SK-N-SH treated with all-trans-retinoic acid at 6 μM for 48 hours (cell line): Measurements from ENCODE around the gene TPCN1.

Source experiments
- ATAC-seq: fragments of 200-7000 bp; cut with Tn5 transposase; 3 replicates; pipeline ENCODE4 v1.9.1; 2020; ENCODE audit warnings: mild to moderate bottlenecking, moderate library complexity
- ARNTL ChIP-seq: fragments of 450-650 bp; formaldehyde crosslinking; IDR thresholded peaks from 2 replicates; pipeline ENCODE4 v1.5.0; 2020; ENCODE audit warnings: low read depth, mild to moderate bottlenecking, moderate library complexity, borderline replicate concordance
- BACH2 ChIP-seq: fragments of 250-450 bp; sonication (Bioruptor Pico); IDR thresholded peaks from 2 replicates; pipeline ENCODE4 v1.9.0; 2021; ENCODE audit warnings: mild to moderate bottlenecking, borderline replicate concordance
- CSDC2 ChIP-seq: fragments of 250-450 bp; sonication (Bioruptor Pico); IDR thresholded peaks from 2 replicates; pipeline ENCODE4 v1.5.0; 2020; ENCODE audit warnings: mild to moderate bottlenecking, moderate library complexity
- ESRRG ChIP-seq: fragments of 250-450 bp; sonication (Bioruptor Pico); IDR thresholded peaks from 2 replicates; pipeline ENCODE4 v1.6.1; 2021; ENCODE audit warnings: mild to moderate bottlenecking
- GLIS3 ChIP-seq: fragments of 250-450 bp; sonication (Bioruptor Pico); IDR thresholded peaks from 2 replicates; pipeline ENCODE4 v1.5.0; 2020; ENCODE audit warnings: mild to moderate bottlenecking, moderate library complexity
- ISL1 ChIP-seq: fragments of 250-450 bp; sonication (Bioruptor Pico); IDR thresholded peaks from 2 replicates; pipeline ENCODE4 v2.1.2; 2022; ENCODE audit warnings: mild to moderate bottlenecking, moderate library complexity
- OSR1 ChIP-seq: fragments of 250-450 bp; sonication (Bioruptor Pico); IDR thresholded peaks from 2 replicates; pipeline ENCODE4 v1.8.0; 2022; ENCODE audit warnings: moderate library complexity, mild to moderate bottlenecking, inconsistent platforms
- PPARA ChIP-seq: fragments of 250-450 bp; sonication (Bioruptor Pico); IDR thresholded peaks from 2 replicates; pipeline ENCODE4 v1.5.0; 2020; ENCODE audit warnings: mild to moderate bottlenecking, borderline replicate concordance
- RARB ChIP-seq: fragments of 250-450 bp; sonication (Bioruptor Pico); IDR thresholded peaks from 2 replicates; pipeline ENCODE4 v1.8.0; 2021; ENCODE audit warnings: mild to moderate bottlenecking, moderate library complexity
- SNAI2 ChIP-seq: fragments of 250-450 bp; sonication (Bioruptor Pico); IDR thresholded peaks from 2 replicates; pipeline ENCODE4 v1.5.0; 2020; ENCODE audit warnings: mild to moderate bottlenecking, moderate library complexity
- TCF4 ChIP-seq: fragments of 250-450 bp; sonication (Bioruptor Pico); IDR thresholded peaks from 2 replicates; pipeline ENCODE4 v1.8.0; 2021; ENCODE audit warnings: mild to moderate bottlenecking, moderate library complexity, borderline replicate concordance
- TOX ChIP-seq: fragments of 250-450 bp; sonication (Bioruptor Pico); IDR thresholded peaks from 2 replicates; pipeline ENCODE4 v1.8.0; 2021; ENCODE audit warnings: mild to moderate bottlenecking, moderate library complexity, borderline replicate concordance
- ZC3H10 ChIP-seq: fragments of 250-450 bp; sonication (Bioruptor Pico); IDR thresholded peaks from 2 replicates; pipeline ENCODE4 v1.5.1; 2021; ENCODE audit warnings: mild to moderate bottlenecking, moderate library complexity
- ZFP3 ChIP-seq: fragments of 250-450 bp; sonication (Bioruptor Pico); IDR thresholded peaks from 2 replicates; pipeline ENCODE4 v1.5.0; 2020; ENCODE audit warnings: mild to moderate bottlenecking, moderate library complexity
- ZFP30 ChIP-seq: fragments of 450-650 bp; formaldehyde crosslinking; IDR thresholded peaks from 2 replicates; pipeline ENCODE4 v1.5.0; 2022; ENCODE audit warnings: mild to moderate bottlenecking, moderate library complexity
- ZNF70 ChIP-seq: fragments of 450-650 bp; formaldehyde crosslinking; IDR thresholded peaks from 2 replicates; pipeline ENCODE4 v1.5.0; 2020; ENCODE audit warnings: mild to moderate bottlenecking, moderate library complexity
- ZNF8 ChIP-seq: fragments of 450-650 bp; formaldehyde crosslinking; IDR thresholded peaks from 2 replicates; pipeline ENCODE4 v1.5.0; 2020; ENCODE audit warnings: mild to moderate bottlenecking, moderate library complexity
- TF ChIP-seq, protein P1 (sequence below): fragments of 250-450 bp; sonication (Bioruptor Pico); IDR thresholded peaks from 2 replicates; pipeline ENCODE4 v1.5.0; 2020; ENCODE audit warnings: mild to moderate bottlenecking, moderate library complexity
- TF ChIP-seq, protein P2 (sequence below): fragments of 250-450 bp; sonication (Bioruptor Pico); IDR thresholded peaks from 2 replicates; pipeline ENCODE4 v1.8.0; 2020; ENCODE audit warnings: mild to moderate bottlenecking, moderate library complexity, borderline replicate concordance
- TF ChIP-seq, protein P3 (sequence below): fragments of 250-450 bp; sonication (Bioruptor Pico); IDR thresholded peaks from 2 replicates; pipeline ENCODE4 v1.8.0; 2021; ENCODE audit warnings: low read depth, mild to moderate bottlenecking, moderate library complexity, borderline replicate concordance
- TF ChIP-seq, protein P4 (sequence below): fragments of 250-450 bp; sonication (Bioruptor Pico); IDR thresholded peaks from 2 replicates; pipeline ENCODE4 v1.5.1; 2021; ENCODE audit warnings: mild to moderate bottlenecking, moderate library complexity

Gene TPCN1

DNA sequence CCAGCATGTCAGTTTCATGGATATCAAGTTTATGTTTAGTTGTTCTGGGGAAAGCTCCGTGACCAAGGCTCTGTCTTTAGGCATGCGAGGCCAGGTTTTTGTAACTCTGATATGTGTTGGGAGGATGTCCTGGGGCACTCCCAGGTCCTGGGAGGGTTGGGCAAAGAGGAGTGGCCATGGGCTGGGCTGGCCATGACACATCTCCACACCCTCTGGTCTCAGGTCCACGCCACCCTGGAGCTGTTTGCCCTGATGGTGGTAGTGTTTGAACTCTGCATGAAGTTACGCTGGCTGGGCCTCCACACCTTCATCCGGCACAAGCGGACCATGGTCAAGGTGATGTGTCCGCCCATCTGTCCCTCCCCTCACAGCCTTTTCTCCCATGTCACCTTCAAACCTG is 46.4 kb downstream of the TPCN1 start:
- no peak for ATAC-seq
- TF ChIP-seq, protein P1, sequence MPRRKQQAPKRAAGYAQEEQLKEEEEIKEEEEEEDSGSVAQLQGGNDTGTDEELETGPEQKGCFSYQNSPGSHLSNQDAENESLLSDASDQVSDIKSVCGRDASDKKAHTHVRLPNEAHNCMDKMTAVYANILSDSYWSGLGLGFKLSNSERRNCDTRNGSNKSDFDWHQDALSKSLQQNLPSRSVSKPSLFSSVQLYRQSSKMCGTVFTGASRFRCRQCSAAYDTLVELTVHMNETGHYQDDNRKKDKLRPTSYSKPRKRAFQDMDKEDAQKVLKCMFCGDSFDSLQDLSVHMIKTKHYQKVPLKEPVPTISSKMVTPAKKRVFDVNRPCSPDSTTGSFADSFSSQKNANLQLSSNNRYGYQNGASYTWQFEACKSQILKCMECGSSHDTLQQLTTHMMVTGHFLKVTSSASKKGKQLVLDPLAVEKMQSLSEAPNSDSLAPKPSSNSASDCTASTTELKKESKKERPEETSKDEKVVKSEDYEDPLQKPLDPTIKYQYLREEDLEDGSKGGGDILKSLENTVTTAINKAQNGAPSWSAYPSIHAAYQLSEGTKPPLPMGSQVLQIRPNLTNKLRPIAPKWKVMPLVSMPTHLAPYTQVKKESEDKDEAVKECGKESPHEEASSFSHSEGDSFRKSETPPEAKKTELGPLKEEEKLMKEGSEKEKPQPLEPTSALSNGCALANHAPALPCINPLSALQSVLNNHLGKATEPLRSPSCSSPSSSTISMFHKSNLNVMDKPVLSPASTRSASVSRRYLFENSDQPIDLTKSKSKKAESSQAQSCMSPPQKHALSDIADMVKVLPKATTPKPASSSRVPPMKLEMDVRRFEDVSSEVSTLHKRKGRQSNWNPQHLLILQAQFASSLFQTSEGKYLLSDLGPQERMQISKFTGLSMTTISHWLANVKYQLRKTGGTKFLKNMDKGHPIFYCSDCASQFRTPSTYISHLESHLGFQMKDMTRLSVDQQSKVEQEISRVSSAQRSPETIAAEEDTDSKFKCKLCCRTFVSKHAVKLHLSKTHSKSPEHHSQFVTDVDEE = no peak
- TF ChIP-seq, protein P2, sequence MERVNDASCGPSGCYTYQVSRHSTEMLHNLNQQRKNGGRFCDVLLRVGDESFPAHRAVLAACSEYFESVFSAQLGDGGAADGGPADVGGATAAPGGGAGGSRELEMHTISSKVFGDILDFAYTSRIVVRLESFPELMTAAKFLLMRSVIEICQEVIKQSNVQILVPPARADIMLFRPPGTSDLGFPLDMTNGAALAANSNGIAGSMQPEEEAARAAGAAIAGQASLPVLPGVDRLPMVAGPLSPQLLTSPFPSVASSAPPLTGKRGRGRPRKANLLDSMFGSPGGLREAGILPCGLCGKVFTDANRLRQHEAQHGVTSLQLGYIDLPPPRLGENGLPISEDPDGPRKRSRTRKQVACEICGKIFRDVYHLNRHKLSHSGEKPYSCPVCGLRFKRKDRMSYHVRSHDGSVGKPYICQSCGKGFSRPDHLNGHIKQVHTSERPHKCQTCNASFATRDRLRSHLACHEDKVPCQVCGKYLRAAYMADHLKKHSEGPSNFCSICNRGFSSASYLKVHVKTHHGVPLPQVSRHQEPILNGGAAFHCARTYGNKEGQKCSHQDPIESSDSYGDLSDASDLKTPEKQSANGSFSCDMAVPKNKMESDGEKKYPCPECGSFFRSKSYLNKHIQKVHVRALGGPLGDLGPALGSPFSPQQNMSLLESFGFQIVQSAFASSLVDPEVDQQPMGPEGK (CRISPR knock-in tag) = no peak

DNA sequence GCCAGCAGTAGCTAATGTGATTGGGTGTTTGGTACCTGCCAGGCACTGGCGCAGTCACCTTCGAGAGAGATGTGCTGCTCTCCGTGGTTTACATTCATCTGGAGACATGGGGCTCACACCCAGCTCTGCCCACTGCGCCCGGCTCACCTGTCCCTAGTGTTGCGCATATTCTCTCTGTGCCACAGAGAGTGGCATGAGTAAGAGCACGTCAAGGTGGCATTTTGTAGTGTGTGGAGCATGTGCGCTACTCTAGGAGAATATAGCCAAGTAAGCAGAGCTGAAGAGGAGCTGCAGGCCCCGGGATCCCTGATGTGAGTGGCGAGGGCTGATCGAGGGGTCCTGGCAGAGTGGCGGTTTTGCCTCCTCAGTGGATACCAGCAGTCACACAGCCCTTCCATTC is 46.9 kb downstream of the TPCN1 start:
- ATAC-seq = no peak
- TF ChIP-seq, protein P3, sequence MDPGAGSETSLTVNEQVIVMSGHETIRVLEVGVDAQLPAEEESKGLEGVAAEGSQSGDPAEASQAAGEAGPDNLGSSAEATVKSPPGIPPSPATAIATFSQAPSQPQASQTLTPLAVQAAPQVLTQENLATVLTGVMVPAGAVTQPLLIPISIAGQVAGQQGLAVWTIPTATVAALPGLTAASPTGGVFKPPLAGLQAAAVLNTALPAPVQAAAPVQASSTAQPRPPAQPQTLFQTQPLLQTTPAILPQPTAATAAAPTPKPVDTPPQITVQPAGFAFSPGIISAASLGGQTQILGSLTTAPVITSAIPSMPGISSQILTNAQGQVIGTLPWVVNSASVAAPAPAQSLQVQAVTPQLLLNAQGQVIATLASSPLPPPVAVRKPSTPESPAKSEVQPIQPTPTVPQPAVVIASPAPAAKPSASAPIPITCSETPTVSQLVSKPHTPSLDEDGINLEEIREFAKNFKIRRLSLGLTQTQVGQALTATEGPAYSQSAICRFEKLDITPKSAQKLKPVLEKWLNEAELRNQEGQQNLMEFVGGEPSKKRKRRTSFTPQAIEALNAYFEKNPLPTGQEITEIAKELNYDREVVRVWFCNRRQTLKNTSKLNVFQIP (CRISPR knock-in tag) = no peak
- TF ChIP-seq GLIS3 (CRISPR knock-in tag) (no peak), BACH2 (no peak), ARNTL (CRISPR knock-in tag) (no peak), ZNF70 (no peak), ZC3H10 (CRISPR knock-in tag) (no peak), OSR1 (CRISPR knock-in tag) (no peak), ESRRG (CRISPR knock-in tag) (no peak), ZNF8 (no peak), ISL1 (CRISPR knock-in tag) (no peak), ZFP30 (CRISPR knock-in tag) (no peak), ZFP3 (no peak), TOX (CRISPR knock-in tag) (no peak), TCF4 (no peak), RARB (CRISPR knock-in tag) (no peak), PPARA (CRISPR knock-in tag) (no peak)
- TF ChIP-seq, protein P1 = no peak
- TF ChIP-seq, protein P2 (CRISPR knock-in tag) = no peak

DNA sequence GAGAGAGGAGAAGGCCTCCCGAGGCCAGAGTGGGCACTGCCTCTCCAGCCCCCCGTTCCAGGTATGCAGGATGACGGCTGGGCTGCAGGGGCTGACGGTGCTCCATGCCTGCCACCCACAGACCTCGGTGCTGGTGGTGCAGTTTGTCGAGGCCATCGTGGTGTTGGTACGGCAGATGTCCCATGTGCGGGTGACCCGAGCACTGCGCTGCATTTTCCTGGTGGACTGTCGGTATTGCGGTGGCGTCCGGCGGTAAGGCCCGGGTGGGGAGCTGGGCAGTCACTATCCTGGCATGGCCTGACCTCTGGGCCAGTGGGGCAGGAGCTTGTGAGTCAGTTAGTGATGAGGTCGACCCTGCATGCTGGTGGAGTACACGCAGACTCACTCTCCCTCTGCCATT is 47.4 kb downstream of the TPCN1 start:
- ATAC-seq = no peak
- TF ChIP-seq ZNF8 (no peak), ARNTL (CRISPR knock-in tag) (no peak), ZFP30 (CRISPR knock-in tag) (no peak), OSR1 (CRISPR knock-in tag) (no peak), BACH2 (no peak), CSDC2 (CRISPR knock-in tag) (no peak), ZC3H10 (CRISPR knock-in tag) (no peak), SNAI2 (CRISPR knock-in tag) (no peak)
- TF ChIP-seq, protein P2 (CRISPR knock-in tag) = no peak
- TF ChIP-seq, protein P4, sequence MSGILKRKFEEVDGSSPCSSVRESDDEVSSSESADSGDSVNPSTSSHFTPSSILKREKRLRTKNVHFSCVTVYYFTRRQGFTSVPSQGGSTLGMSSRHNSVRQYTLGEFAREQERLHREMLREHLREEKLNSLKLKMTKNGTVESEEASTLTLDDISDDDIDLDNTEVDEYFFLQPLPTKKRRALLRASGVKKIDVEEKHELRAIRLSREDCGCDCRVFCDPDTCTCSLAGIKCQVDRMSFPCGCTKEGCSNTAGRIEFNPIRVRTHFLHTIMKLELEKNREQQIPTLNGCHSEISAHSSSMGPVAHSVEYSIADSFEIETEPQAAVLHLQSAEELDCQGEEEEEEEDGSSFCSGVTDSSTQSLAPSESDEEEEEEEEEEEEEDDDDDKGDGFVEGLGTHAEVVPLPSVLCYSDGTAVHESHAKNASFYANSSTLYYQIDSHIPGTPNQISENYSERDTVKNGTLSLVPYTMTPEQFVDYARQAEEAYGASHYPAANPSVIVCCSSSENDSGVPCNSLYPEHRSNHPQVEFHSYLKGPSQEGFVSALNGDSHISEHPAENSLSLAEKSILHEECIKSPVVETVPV (CRISPR knock-in tag) = no peak
